AG10803 (cell line): ENCODE results near the gene MARCHF5.

Experiments
- DNase-seq: peaks from one replicate; pipeline ENCODE4 v3.0.0; 2010; ENCODE audit warnings: low read depth
- H3K4me3 ChIP-seq: 2 replicates; pipeline ENCODE4 v1.5.1; 2011; ENCODE audit warnings: mild to moderate bottlenecking, low read length, control low read depth
- TF ChIP-seq, protein P1 (sequence below): conservative IDR thresholded peaks from 2 replicates; pipeline ENCODE4 v1.5.1; 2011; ENCODE audit warnings: mild to moderate bottlenecking, low read length, control low read depth, inconsistent platforms

MARCHF5 gene

DNA sequence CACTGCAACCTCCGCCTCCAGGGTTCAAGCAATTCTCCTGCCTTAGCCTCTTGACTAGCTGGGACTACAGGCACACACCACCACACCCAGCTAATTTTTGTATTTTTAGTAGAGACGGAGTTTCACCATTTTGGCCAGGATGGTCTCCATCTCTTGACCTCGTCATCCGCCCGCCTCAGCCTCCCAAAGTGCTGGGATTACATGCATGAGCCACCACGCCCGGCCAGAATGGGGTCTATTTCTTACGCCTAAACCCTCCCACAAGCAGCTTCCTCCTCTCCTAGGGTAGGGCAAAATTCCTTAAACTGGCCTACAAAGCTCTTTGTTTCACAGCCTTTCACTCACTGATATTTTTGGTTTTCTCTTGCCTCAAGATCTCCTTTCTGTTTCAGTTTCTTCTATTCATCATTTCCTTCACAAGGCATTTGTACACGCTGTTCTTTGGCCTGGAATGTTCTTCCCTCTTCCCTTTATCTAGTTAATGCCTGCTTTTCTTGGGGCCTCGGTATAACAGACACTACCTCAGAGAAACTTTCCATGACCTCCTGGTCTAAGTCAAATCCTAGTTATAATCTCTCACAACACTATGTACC, 6.8 kb upstream of the MARCHF5 start:
- TF ChIP-seq, protein P1, sequence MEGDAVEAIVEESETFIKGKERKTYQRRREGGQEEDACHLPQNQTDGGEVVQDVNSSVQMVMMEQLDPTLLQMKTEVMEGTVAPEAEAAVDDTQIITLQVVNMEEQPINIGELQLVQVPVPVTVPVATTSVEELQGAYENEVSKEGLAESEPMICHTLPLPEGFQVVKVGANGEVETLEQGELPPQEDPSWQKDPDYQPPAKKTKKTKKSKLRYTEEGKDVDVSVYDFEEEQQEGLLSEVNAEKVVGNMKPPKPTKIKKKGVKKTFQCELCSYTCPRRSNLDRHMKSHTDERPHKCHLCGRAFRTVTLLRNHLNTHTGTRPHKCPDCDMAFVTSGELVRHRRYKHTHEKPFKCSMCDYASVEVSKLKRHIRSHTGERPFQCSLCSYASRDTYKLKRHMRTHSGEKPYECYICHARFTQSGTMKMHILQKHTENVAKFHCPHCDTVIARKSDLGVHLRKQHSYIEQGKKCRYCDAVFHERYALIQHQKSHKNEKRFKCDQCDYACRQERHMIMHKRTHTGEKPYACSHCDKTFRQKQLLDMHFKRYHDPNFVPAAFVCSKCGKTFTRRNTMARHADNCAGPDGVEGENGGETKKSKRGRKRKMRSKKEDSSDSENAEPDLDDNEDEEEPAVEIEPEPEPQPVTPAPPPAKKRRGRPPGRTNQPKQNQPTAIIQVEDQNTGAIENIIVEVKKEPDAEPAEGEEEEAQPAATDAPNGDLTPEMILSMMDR = no peak
- DNase-seq = no peak
- no peak overlapping the region for H3K4me3 ChIP-seq

DNA sequence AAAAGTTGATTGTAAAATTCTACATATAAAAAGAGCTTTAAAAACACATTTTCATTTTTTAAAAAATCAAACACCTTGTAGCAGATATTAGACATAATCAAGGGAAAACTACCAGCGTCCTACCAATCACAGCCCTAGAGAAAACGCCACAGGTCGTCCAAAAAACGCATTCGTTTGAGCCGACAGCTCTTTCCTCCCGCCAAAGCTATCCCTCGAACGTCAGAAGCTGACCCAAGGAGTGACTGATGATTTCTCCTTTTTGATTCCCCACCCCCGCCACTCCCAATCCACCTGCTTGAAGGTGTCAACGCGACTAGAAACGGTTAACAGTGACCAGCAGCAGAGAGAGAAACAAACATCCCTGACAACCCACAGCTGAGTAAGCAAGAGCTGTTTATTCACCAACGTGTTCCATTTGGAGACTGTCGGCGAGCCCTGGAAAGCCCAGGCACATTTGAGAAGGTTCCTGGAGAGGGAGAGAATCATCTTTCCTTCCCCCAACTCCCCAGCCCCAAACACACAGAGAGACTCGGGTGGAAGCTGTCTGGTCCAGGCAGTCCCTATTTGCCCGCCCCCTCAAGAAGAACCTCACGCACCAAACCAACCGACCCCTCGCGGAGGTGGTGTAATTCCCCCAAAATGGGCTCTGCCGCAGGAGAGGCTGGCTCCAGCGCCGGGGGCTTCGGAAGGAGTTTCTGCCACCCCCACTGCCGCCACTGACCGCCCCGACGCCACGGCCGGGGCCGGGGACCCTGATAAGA, 711 bp upstream of the MARCHF5 start:
- peak; percentile 38 for DNase-seq
- H3K4me3 ChIP-seq = peak overlapping the region; percentile 92
- TF ChIP-seq, protein P1 = no peak

DNA sequence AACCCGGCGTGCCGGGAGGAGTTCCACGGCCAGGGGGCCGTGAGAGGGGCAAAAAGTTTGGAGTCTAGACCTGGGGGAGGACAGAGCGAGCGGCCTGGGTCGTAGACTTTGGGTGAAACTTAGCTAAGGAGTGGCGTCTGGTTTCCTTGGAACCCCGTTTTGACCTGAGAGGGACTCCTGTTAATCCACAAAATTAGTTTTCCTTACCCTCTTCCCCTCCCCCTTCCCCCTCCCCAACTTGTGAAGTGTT, 574 bp downstream of the MARCHF5 start:
- H3K4me3 ChIP-seq = peak overlapping the region; percentile 92
- TF ChIP-seq, protein P1 = no peak
- DNase-seq = no peak

DNA sequence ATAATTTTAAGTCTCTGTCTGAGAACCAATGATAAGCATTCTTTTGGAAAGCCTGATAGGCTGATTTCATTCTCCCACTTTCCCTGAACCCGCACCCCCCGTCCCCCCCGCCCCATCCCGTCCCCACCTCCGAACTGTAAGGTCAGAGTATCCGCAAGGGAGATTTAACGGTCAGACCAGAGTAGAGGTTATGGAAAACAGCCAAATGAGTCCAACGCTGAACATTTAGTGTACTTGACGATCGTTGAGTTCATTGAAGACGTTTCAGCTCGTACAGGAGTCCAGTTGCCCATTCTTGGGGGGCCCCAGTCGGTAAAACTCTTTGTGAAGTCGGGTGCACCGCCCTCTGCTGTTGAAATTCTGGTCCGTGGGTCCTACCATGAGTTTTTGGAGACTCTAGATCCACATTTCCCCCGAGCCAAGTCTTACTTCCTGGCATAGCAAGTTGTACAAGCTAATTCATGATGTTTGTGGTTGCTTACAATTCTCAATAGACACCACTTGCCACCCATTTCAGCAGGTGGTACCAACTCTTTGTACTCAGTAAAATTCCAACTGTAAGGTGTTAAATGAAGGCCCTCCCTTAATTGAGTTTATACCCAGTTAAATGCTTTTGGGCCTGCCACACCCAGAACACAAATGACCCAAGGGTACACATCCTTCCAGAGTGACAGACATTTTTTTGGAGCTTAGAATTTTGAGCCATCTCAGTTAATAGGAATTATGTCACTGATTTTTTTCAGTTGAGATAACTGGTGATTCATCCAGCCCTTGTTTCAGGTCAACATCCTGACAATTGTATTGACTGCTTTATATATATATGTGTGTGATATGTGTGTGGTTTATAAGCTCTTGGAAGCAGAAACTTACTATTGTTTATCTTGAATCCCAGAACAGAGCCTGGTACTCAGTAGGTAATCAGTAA, 1.2 kb downstream of the MARCHF5 start:
- peak; percentile 60 for DNase-seq
- TF ChIP-seq, protein P1 = peak; percentile 62
- peak overlapping the region; percentile 92 for H3K4me3 ChIP-seq

DNA sequence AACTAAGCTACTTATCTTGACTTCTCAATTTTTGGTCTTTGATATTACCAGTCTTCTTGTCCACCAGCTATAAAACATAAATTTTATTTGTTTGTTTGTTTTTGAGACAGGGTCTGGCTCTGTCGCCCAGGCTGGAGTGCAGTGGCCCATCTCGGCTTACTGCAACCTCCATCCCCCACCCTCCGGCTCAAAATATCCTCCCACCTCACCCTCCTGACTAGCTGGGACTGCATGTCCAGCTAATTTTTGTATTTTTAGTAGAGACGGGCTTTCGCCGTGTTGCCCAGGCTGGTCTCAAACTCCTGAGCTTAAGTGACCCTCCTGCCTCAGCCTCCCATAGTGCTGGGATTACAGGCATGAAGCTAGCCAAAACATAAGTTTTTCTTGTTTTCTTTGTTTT, 7.5 kb downstream of the MARCHF5 start:
- no peak for DNase-seq
- H3K4me3 ChIP-seq = no peak overlapping the region
- TF ChIP-seq, protein P1 = no peak

DNA sequence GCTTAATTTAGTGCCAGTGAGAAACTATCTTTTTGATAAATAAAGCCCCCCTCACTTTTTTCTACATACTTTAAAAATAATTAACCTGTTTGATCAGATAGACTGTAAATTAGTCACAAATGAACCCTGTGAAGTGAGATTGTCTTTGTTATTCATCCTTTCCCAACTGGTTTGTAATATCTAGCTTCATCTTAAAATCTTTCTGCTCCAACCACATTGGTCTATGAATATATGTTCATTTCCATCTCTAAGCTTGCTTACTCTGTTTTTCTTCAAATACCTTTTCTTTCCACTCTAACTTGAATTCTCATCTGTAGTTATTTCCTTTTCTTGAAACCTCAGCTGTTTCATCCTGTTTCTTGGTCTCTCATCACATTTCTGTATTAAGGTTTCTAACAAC, 12.1 kb downstream of the MARCHF5 start:
- TF ChIP-seq, protein P1 = no peak

More for the DNA sequence above, 12.1 kb downstream of the MARCHF5 start:
- no peak overlapping the region for H3K4me3 ChIP-seq
- DNase-seq = no peak
